GM18502 (cell line): ENCODE measurements around the gene SLC43A3.

Source experiments
- ATAC-seq: cut with Tn5 transposase; IDR thresholded peaks from one replicate; pipeline ENCODE4 v1.9.1; 2021; ENCODE audit warnings: mild to moderate bottlenecking; ENCODE audit not compliant: unreplicated experiment, poor library complexity

The SLC43A3 gene

DNA sequence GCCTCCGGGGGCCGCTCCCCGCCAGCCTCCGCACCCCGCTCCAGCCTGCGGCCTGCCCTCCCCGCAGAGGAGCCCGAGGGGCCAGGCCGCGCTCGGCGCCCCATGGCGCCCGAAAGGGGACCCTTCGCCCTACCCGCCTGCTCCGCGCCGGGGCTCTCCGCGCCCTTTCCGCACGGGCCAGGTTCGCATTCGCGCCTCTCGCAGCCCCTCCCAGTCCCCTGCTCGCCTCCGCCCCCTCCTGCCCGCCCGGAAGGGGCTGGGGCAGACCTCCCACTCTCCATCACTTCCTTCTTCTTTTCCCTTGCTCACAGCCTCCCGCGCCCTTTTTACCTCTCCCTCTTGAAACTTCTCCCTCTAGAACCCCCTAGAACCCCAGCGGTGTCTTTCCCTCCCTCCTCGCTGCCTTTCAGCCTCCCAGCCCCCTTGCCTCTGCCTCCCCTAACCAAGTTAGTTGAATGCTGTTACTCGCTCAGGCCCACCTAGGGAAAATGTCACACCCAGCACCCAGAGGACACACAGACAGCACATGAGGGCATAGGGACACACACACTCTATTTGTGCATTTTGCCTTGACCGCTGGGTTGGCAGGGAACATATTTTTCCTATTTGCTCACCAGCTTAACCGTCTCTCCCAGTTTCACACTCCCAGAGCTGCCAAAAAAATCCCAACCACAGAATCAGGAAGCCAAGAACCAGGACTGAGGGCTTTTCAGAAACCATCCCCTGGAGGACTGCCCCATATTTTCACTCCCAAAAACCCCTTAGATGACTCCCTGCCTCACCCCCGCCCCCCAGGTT is at the start of gene SLC43A3:
Gene SLC43A3, minus strand, starts transcription at position 193 of the 798 bp plus-strand sequence. CDS start 949 bp downstream, outside the sequence.
- ATAC-seq = peak; percentile 58

DNA sequence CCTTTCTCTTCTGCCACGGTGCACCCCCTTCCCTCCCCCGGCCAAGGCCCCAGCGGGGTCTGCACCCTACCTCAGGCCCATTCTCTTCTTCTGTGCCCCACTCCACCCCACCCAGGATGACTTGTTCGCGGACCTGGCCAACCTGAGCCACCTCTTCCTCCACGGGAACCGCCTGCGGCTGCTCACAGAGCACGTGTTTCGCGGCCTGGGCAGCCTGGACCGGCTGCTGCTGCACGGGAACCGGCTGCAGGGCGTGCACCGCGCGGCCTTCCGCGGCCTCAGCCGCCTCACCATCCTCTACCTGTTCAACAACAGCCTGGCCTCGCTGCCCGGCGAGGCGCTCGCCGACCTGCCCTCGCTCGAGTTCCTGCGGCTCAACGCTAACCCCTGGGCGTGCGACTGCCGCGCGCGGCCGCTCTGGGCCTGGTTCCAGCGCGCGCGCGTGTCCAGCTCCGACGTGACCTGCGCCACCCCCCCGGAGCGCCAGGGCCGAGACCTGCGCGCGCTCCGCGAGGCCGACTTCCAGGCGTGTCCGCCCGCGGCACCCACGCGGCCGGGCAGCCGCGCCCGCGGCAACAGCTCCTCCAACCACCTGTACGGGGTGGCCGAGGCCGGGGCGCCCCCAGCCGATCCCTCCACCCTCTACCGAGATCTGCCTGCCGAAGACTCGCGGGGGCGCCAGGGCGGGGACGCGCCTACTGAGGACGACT is 49.3 kb upstream of the SLC43A3 start:
- ATAC-seq = peak; percentile 28

DNA sequence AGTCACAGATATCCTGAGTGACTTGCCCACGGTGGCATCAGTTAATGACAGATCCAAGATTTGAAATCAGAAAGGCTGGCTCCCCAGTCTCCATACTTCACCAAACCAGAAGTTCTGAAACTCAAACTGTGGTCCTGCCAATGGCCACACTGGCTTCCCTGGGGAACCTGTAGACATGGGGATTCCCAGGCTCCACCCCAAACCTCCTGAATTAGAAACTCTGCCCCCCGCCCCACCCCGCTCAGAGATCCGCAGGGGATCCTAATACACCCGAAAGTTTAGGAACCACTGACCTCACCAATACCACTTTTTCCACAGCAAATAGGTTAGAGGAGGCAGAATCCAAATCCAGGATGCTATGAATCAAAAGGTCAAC is 48.7 kb upstream of the SLC43A3 start:
- peak; percentile 33 for ATAC-seq

DNA sequence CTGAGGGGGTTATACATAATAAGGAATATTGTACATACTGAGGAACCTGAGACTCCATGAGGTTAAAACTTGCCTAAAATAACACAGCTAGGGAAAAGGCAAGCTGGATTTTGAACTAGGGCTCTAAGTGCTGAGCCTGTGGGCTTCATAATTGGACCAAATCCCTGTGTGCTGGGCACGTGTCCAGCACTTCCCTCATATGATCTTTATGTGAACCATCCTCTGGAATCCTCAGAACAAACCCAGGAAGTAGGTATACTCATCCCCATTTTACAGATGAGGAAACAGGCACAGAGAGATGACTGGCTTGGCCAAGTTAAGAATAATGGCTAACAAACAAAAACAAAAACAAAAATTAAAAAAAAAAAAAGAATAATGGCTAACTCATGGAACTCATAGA is 48.3 kb upstream of the SLC43A3 start:
- ATAC-seq = no peak

DNA sequence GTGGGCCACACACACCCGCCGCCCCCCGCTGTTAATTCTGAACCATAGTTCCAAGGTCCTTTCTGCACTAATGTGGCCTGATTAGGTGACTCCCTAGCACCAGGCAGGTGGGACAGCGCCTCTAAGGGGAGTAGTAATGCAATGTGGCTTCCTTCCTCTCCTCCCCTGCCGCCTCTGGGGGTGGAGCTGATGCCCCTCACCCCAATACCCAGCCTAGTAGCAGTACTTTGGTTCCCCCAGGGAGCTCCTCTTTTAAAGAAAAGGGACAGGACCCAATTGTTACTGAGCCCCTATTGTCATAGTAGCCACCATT is 47.8 kb upstream of the SLC43A3 start:
- ATAC-seq = no peak

DNA sequence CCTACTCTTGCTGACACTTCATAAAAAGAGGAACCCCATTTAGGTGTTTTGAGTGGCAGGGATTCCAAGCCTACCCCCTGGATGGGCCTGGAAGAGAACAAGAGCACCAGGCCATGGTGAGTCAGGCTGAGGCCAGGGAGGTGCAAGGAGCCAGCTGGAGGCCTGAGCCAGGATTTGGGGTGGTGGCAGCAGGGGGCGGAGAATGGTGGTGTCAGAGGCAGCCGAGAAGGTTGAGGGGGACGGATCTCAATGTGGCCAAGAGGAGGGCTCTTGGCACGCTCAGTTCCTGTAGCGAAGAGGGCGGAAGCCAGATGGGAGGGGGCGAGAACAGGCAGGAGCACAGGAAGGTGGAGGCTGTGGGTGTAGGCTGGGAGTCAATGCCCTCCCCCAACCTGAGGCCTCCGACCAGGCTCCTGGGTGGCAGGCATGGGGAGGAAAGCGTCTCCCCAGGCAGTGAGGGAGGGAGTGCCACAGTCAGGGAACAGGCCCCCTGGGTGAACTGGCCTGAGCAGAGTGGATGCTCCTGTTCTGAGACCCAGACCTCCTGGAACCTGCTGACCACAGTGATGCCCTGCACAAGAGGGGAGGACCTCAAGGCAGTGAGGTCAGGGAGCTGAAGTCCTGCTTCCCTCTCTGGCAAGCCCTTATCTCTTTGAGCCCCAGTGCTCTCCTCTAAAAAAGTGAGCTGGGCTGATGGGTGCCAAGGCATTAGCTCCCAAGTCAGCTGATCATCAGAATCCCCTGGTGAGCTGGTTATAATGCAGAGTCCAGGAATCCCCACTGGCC is 47.3 kb upstream of the SLC43A3 start:
- peak; percentile 67 for ATAC-seq

DNA sequence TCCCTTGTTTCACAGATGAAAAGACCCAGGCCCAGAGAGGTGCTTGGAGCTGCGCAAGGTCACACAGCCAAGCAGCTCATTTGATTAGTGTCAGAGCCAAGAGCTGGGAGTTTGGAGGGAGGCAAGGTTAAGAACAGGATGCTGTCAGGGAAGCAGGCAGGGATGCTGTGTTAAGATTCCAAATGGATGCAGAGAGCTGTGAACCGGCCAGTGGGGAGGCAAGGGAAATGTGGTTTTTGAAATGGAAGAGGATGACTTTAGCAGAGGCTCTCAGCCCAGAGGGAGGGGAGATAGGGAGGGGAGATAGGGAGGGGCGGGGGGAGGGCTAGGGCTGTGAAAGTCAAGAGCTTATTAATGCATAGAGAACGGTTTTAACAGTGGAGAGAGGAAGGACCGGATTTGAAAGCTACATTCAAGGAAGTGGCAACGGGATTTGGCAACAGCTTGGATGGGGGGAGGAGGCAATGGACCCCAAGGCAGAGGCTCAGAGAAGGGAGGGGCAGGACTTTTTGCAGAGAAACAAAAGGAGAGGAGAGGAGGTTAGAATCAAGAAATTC is 46.4 kb upstream of the SLC43A3 start:
- ATAC-seq = no peak

DNA sequence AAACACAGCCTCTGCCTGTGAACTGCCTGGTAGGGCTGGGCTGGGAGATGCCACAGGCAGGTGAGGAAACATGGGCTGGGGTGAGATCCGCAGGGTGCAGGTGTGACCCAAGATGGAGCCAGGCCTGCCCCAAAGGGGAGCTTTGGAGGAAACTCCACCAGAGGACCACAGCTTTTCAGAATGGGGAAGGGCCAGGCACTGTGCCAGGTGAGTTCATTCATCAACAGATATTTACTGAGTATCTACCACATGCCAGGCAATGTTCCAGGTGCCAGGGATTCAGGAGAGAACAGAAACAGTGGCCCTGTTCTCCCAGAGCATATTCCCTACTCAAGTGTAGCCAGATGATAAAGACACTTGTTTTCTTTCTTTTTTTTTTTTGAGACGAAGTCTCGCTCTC is 44.6 kb upstream of the SLC43A3 start:
- no peak for ATAC-seq

DNA sequence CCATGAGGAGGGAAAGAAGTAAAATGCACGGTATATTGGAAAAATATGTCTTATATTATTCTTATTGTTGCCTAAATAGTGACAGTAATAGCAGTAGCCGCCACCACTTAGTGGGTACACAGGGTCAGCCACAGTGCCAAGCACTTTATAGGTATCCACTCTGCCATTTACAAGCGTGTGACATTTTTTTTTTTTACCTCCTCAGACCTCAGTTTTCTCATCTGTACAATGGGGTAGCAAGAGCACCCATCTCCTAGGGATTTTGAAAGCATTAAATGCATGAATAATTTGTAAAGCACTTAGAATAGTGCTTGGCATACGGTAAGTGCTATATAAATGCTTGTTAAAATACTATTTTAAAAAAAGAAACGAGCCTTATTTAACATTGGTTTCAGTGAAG is 42.3 kb upstream of the SLC43A3 start:
- no peak for ATAC-seq

DNA sequence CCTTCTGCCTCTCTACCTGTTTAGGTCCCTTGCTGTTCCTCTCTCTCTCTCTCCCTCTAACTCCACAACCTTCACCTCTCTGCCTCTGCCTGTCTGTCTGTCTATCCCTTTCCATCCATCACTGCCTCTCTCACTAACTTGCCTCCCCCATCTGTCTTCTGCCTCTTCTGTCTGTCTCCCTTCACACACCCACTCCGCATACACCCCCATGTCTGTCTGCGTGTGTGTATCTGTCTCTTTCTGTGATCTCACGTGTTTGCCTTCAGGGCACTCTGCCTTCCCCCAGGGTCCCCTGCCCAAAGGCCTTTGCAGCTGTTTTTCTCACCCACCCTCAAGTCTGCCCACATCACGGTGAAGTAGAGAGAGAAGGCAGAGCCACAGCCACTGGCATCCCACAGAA is 41.4 kb upstream of the SLC43A3 start:
- no peak for ATAC-seq

DNA sequence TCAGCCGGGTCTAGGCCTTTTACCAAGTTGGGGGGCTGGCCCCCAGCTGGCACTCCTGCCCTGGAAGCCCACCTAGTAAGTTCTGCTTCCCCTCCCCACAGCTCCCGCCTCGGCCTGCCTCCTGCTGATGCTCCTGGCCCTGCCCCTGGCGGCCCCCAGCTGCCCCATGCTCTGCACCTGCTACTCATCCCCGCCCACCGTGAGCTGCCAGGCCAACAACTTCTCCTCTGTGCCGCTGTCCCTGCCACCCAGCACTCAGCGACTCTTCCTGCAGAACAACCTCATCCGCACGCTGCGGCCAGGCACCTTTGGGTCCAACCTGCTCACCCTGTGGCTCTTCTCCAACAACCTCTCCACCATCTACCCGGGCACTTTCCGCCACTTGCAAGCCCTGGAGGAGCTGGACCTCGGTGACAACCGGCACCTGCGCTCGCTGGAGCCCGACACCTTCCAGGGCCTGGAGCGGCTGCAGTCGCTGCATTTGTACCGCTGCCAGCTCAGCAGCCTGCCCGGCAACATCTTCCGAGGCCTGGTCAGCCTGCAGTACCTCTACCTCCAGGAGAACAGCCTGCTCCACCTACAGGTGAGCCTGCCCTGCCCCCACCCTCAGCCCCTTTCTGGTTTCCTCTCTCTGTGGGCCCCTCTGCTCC is 40.7 kb upstream of the SLC43A3 start:
- ATAC-seq = no peak

DNA sequence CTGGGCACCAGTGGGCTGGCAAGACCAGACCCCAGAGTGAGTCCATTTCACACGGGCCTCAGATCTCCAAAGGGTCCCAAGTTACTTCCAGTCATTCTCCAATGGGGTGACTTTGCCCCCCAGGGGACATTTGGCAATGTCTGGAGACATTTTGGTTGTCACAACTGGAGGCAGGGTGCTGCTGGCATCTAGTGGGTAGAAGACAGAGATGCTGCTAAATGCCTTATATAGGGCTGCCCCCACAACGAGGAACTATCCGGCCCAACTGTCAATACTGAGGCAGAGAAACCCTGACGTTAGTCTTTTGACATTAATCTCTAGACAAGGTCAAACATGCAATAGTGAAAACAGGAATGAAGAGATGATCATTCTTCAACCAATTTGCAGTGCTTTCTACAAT is 39.8 kb upstream of the SLC43A3 start:
- ATAC-seq = no peak

DNA sequence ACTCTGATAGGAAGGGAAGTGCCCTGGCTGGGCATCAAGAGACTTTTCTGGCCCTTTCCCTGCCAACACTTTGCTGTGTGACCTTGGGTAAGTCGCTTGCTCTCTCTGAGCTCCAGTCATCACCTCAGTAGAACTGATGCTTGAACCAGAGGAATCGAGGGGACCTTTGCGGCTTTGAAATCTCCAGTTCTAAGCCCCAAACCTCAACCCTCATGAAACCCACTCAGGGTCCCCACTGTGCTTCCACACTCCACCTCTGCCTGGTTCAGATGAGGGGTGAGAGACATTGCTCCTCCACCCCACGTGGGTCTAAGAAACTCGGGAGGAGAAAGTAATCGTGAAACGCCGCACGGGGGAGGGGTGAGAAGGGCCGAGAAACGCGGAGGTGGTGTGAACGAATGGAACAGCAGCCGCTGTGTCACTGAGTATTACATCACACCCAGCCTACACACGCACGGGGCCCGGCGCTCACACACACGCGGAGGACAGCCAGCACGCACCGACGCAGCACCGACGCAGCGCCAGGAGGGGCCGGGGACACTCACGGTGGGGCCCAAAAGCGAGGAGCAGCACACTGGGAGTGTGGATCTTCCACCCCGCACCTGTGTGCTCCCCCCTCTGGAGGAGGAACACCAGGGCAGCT is 37.7 kb upstream of the SLC43A3 start:
- no peak for ATAC-seq

DNA sequence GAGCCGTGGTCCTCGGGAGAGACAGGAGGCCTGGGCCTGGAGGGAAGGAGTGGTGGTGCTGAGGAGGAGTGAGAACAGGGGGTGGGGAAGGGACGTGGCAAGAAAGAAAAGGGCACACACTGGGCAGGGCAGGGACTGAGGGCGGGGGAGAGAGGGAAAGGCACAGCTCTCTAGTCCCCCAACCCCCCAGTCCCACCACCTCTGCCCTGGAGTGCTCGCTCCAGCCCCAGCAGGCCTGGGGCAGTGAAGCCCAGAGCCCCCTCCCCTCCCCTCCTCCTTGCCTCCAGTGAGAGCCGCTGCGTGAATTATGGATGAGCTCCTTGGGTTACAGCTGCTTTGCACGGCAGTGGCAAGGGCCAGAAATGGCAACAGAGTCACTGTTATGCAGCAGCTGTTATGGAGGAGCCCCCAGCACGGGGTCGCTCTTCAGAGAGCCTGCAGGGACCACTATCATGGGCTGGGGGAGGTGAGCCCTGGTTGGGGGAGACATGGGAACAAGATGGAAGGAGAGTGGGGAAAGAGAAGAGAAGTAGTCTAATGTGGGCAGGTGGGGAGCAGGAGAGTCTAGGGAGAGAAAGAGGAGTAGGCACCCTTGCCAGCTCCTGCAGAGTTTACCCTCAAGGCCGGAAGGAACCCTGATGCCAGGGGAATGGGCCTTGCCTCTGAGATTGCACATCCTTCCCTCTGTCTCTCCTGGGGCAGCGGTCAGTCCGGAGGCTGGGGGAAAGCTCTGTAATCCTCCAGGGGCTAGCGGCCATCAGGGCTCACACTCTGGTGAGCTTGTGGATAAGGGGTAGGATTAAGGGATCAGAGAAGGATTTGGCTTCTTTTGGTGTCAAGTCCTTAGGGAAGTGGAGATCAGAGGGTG is 37.0 kb upstream of the SLC43A3 start:
- no peak for ATAC-seq

DNA sequence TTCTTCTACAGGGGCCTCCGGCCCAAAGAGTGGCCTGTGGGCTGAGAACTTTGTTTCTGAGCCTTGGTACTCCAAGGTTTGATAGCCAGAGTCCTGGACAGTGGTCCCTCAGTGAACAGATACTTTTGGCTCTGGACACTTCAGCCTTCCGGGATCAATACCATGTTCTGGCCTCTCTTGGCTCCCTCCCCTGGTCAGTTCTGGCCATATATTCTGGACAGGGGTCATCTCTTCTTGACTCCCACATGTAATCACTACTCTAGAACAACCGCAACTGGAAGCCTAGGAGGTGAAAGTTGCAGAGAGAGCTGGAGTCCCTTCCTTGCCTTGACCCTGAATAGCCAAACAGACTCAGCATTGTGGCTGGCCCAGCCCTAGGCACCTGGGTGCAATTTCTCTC is 35.7 kb upstream of the SLC43A3 start:
- ATAC-seq = no peak

DNA sequence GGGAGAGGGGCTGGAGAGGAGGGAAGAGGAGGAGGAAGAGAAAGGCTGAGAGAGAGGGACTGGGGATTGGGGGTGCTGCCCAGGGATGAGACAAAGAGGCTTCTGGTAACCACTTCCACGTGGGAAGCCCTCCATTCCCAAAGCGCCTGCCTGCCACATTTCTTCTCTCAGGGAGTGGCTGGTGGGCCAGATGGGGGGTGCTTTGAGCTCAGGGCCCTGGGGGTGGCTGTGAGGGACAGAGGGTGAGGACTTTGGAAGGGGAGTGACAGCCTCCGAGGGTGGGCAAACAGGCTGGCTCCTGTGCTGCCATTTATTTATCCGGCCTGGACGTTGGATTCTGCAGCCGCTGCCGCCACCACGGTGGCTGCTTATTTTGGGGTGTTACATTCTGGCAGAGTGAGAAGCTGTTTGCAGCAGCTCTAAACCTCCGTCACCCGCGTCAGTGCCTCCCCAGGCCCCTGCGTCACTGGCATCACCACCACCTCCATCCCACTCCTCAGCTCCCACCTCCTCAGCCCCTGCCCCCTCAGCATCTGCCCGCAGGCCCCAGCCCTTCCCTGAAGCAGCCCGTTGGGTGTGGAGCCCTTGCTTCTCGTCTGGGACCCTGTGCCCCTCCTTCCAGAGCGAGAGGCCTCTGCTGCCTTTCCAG is 35.0 kb upstream of the SLC43A3 start:
- ATAC-seq = no peak

DNA sequence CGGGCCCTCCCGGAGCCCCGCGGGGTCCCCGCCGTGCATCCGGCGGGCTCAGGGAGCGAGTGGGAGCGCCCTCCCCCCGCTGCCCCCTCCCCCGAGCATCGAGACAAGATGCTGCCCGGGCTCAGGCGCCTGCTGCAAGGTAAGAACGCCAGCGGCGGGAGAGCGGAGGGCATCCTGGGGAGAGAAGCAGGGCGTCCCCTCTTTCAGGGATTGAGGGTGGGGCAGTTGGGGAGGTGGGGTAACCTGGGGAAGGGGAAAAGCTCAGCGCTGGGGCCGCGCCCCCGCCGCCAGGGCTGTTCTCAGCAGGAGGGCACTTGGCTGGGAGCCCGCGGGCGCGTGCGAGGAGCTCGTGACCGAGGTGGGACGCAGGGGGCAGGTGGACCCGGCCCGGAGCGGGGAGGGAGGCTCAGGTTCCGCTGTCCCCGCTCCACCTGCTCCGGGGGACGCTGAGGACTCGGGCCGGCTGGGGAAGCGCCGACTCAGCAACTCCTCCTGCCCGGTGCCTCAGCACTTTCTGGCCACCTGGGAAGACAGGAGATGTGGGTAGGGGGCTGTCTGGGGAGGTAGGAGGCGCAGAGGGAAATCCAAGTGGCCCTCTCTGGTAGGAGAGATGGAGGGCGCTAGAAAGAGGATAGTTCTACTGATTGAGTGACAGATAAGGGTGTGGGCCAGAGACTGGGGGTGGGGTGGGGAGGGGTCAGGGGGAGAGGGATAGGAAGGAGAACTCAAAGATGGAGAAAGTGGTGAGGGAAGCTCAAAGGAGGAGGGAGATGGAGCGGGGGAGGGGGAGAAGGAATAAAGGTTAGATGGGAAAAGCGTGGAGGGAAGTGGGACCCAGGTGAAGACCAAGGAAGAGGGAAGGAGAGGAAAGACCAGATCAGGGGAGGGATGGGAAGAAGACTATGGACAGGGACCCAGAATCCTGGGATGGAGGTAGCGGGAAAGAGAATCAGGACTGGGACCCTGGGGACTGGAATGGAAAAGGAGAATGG is 34.1 kb upstream of the SLC43A3 start:
- ATAC-seq = peak; percentile 6
